Hematopoietic multipotent progenitor cell (in vitro differentiated cells): ENCODE data around the gene F13A1. TPM values are rescaled to one million over a fixed set of nuclear protein-coding genes. Genes with fewer than 3 reads are reported as not detected.

Experiments used
- DNase-seq, 3 donors: peaks; one replicate each; pipeline ENCODE4 v3.0.0-alpha.2; 2011 to 2015; ENCODE audit warnings: low read depth in 2 of 3, low spot score in 2 of 3
- small RNA-seq: library from RNA; depleted of rRNA; stranded (forward); fragments of <200 nt; gene quantifications from one replicate; pipeline ENCODE3, GENCODE V24; 2012
- total RNA-seq: library from RNA; depleted of rRNA; stranded (reverse); fragments of >200 nt; gene quantifications from one replicate; pipeline ENCODE4 v1.2.3, GENCODE V29; 2012

Gene F13A1
- total RNA-seq, 1 donor = 5.9 TPM

- DNase-seq = no peak
Measured at GRCh38 chr6:6121943-6122342, 198.5 kb downstream of the F13A1 start.

DNA sequence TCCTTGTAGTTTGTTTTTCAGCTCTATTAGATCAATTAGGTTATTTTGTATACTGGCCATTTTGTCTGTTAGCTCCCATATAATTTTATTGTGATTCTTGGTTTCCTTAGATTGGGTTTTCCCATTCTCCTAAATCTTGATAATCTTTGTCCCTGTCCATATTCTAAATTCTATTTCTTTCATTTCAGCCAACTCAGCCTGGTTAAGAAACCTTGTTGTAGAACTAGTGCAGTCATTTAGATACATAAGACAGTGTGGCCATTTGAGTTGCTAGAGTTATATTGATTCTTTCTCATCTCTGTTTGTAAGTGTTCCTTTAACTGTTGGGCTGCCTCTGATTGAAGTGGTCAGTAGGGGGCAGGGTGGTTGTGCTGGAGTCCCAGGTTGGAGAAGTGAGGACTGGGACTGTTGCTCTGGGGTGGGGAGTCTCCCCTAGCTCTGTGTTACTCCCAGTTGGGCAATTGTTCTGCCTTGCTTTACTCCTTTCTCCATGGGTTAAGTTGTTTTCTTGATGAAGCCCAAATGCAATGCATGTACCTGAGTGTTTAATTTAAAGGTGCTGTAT is 214.9 kb downstream of the F13A1 start:
- DNase-seq = peak in 2 of 3 donors; percentile 1 to 2

Small RNA genes lying within 50 kb of the gene (small RNA-seq; reads per million reads assigned to genes)
- gene MIR7853 = not detected
